Stimulated activated CD4-positive, alpha-beta T cell treated with anti-CD3 and anti-CD28 coated beads, Interleukin-4, amount 100 ng/mL, for 24 hours (primary cell): ENCODE results near the gene MR1.

Source experiments
- DNase-seq: peaks from one replicate; pipeline ENCODE4 v3.0.0-alpha.2; 2020

Gene MR1

GRCh38 chr1:181064702-181065101, 30.9 kb downstream of the MR1 start:
- DNase-seq = no peak

- no peak for DNase-seq
Measured at GRCh38 chr1:181073638-181074037, 39.9 kb downstream of the MR1 start.

- no peak for DNase-seq
Measured at GRCh38 chr1:181075766-181076350, 42.1 kb downstream of the MR1 start.

GRCh38 chr1:181076852-181077251, 43.1 kb downstream of the MR1 start:
- DNase-seq = no peak

DNA sequence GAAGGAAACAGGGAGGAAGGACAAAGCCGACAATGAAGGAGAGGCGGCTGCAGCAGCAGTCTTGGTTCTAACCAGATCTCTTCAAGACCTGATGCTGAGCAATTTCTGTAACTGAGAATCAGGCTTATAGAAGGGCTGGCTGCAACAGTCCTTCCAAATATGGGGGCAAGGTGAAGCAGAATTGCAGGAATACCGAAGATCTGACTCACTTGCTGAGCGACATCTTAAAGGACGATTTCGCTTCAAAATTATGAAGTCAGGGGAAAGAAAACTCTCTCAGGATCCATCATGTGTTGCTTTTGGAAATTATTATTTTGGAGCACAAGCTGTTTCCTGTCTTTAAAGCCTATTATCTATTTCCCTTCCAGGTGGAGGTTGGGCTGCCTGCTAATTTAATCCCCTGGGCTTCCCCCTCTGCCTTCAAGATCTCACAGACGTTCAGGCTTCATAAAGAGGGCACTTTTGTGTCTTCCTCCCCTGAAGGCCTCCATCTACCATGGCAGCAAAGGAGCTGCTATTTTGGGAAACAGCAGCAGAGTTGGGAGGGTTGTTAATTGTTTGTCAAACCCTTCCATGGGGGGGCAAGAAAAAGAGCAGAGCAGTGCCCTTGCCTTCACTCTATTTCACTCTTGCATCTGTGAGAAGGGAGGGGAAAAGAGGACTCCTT, 43.9 kb downstream of the MR1 start:
- no peak for DNase-seq

GRCh38 chr1:181079382-181079781, 45.6 kb downstream of the MR1 start:
- DNase-seq = no peak

DNA sequence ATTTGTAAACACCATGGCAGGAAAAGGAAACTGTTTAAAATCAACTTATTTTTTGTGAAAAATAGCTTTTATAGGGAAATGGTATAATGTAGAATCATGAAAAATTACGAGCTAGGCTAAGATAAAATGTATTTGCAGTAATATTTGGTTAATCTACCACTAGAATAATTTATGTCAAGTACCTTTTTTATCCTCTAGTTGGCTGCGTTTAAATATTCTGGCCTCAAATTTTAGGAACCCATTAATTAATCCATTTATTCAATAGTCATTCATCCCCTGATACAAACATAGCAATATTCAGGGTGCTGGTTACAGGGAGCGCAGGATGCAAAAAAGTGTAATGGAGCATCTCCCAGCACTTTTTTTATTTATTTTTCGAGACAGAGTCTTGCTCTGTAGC, 46.1 kb downstream of the MR1 start:
- no peak for DNase-seq

DNA sequence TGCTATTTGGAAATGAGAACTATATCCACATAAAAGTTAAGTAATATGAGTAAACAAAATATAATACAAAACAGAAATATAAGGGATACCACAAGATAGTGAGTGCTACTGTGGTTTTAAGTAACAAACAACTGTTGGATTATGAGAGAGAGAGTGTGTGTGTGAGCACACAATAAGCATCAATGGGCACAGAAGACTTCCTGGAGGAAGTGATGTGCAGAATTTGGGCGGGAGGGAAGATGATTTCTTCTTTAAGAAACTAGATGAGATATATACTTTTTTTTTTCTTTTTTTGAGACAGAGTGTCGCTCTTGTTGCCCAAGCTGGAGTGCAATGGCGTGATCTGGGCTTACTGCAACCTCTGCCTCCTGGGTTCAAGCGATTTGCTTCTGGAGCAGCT, 46.8 kb downstream of the MR1 start:
- DNase-seq = no peak

DNA sequence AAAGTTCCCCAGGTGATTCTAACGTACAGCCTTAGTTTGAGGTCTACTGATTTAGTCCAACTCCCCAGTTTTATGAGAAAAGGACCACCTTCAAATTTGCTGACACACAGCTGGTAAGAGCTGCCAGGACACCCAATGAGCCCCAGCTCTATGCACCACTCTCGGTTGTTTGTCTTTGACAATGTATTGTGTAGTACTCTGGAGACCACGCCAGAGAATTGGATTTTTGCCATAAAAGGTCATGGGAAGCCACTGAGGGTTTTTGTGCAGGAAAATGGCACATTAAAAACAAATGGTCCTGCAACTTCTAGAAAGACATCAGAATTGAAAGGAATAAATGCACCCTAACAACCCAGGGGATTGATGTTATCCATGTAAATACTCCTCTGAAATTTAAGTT, 47.6 kb downstream of the MR1 start:
- no peak for DNase-seq

- DNase-seq = peak; percentile 62
Measured at GRCh38 chr1:181083842-181084605, 50.2 kb downstream of the MR1 start.

DNA sequence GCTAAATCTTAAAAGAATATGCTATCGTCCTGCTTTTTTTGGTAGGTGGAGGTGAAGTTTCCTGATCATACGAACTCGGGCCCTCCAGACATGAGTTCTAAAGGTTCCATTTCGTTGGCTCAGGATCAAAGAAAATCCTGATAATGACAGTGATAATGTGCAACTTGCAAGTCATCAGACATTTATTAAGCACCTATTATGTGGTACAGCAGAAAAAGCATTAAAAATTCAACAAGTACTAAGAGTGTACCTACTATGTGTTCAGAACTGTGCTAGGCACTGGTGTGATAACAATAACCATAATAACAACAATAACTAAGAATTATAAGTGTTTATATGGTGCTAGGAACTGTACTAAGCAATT, 50.8 kb downstream of the MR1 start:
- no peak for DNase-seq

- DNase-seq = no peak
Measured at GRCh38 chr1:181086091-181086490, 52.3 kb downstream of the MR1 start.

- DNase-seq = no peak
Measured at GRCh38 chr1:181086926-181087325, 53.1 kb downstream of the MR1 start.

DNA sequence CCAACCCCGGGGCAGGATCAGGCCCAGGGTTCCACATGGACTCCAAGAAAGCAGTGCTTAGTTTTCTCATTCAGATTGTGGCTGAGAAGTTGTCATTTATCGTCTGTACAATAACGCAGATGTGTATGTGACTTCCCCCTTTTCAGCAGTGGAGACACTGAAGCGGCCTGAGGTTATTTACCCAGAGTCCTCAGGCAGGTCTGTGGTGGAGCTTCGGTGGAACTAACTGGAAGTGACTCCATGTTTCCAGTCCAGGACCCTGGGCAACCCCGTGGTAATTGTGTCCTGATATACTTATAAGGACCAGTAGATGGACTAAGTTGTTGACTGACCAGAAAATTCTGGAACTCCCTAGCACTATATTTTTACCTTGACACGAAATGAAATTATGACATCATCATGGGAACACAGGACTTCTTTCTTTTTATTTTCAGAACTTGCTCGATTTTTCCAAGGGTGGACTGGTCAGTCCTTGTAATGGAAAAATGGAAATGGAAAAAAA, 53.7 kb downstream of the MR1 start:
- DNase-seq = peak; percentile 18

DNA sequence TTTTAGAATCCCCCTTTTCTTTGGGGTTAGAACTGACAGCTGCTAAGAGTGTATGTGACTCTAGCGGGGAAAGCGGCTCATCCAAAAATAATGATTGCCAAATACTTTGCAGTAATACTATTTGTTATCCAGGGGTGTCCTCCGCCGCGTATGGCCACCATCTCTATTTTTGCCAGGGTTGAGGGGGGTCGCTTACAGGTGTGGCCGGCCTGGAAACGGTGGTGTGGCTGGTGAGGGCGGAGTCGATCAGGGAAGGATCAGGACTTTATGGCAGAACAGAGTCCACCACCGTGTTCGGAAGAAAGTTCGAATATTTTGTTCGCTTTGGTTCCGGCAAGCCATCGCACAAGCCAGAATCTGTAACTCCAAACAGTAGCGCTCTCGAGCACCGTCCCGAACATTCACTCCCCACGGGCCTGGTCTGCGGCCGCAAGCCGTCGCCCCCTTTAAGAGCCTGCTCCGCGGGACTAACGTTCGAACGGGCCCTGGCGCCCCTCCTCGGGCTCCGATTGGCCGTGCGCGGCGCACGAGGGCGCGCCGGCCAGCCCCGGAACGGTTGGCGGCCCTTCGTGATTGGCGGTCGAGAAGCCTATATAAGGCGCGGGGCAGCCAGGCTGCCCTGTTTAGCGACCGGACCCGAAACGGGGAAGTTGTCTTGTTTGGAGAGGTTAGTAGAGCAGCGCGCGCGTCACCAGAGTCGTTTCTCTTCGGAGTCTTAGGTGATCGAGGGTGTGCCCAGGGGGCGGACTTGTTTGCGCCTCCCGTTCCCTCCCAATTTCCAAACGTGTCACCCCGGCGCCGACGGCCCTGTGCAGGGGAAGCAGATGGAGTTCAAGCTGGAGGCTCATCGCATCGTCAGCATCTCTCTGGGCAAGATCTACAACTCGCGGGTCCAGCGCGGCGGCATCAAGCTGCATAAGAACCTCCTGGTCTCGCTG, 54.6 kb downstream of the MR1 start, which contains the start of gene IER5:
Gene IER5, plus strand, starts transcription at position 622 of the 938 bp plus-strand sequence. Its CDS starts 203 bp downstream, at position 825.
- peak; percentile 97 for DNase-seq

- DNase-seq = peak; percentile 25
Measured at GRCh38 chr1:181089017-181089675, 55.4 kb downstream of the MR1 start.

GRCh38 chr1:181089676-181090544, 56.1 kb downstream of the MR1 start:
- peak; percentile 81 for DNase-seq

DNA sequence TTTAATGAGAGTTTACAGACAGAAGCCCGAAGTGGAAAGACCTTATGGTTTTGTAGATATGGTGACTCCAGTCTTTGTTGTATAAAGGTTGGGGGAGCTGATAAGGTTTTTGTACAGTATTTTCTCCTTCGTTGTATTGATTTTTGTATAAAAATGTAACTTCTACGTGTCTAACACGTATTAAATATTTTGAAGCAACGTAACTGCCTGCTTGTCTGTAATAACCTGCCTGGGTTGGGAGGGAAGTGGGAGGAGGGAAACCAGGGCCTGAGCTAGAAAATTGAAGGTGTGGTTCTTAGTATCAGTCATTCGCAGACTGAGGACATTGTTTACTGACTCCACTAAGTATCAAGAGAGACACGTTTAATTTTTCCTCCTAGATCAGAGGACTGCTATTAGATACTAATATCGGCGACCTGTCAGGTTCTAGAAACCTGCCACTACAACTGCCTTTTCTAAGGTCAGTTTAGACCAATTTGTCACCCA, 56.9 kb downstream of the MR1 start:
- peak; percentile 63 for DNase-seq

GRCh38 chr1:181091309-181092040, 57.7 kb downstream of the MR1 start:
- DNase-seq = no peak

GRCh38 chr1:181092056-181092455, 58.3 kb downstream of the MR1 start:
- no peak for DNase-seq
